CD4-positive, alpha-beta memory T cell (primary cell): Measurements from ENCODE around the gene PACSIN2. TPM values are rescaled to one million over a fixed set of nuclear protein-coding genes. Genes with fewer than 3 reads are reported as not detected.

Experiments
- CTCF ChIA-PET: fragments of 350-600 bp; sonication (Branson Sonifier 250); formaldehyde crosslinking; loops from one replicate; lab custom pipeline; 2021; ENCODE audit warnings: inconsistent platforms; ENCODE audit not compliant: partially characterized antibody; lab: Charles Lee
- POLR2A ChIA-PET: fragments of 350-600 bp; sonication (Branson Sonifier 250); formaldehyde crosslinking; loops from one replicate; lab custom pipeline; 2021; ENCODE audit not compliant: partially characterized antibody; lab: Charles Lee
- DNase-seq, 5 donors: peaks; one replicate each; pipeline versions ENCODE4 v3.0.0 to v3.0.0-alpha.2; 2020 to 2022; ENCODE audit warnings: mixed read lengths in 1 of 5
- H3K27ac ChIP-seq: one replicate; pipeline ENCODE4 v1.7.0; 2013; ENCODE audit warnings: low read depth, low read length
- H3K27me3 ChIP-seq: 2 replicates; pipeline ENCODE4 v1.7.0; 2013; ENCODE audit warnings: mild to moderate bottlenecking, low read length, moderate library complexity; ENCODE audit not compliant: insufficient read depth
- H3K36me3 ChIP-seq: 2 replicates; pipeline ENCODE4 v1.7.0; 2013; ENCODE audit warnings: mild to moderate bottlenecking, low read length, moderate library complexity; ENCODE audit not compliant: insufficient read depth
- H3K4me1 ChIP-seq: 2 replicates; pipeline ENCODE4 v1.7.0; 2013; ENCODE audit warnings: mild to moderate bottlenecking, low read length, moderate library complexity; ENCODE audit not compliant: insufficient read depth
- H3K4me3 ChIP-seq, 2 donors: one replicate each; pipeline ENCODE4 v1.7.0; 2013; ENCODE audit warnings: low read length in 2 of 2, mild to moderate bottlenecking in 1 of 2
- H3K9me3 ChIP-seq, 2 donors: one replicate each; pipeline ENCODE4 v1.7.0; 2013; ENCODE audit warnings: low read length in 2 of 2, control low read depth in 1 of 2; ENCODE audit not compliant: control insufficient read depth in 1 of 2
- H3K27ac Mint-ChIP-seq, 7 donors: one replicate each; pipeline ENCODE4 v1.8.0; 2020 to 2021; ENCODE audit warnings: mixed read lengths in 7 of 7, mild to moderate bottlenecking in 6 of 7, inconsistent platforms in 3 of 7, moderate library complexity in 3 of 7
- H3K27me3 Mint-ChIP-seq, 2 donors: one replicate each; pipeline ENCODE4 v1.8.0; 2020 to 2021; ENCODE audit warnings: mixed read lengths in 2 of 2
- H3K36me3 Mint-ChIP-seq, 2 donors: one replicate each; pipeline ENCODE4 v1.8.0; 2020 to 2021; ENCODE audit warnings: mixed read lengths in 2 of 2, inconsistent platforms in 1 of 2, mild to moderate bottlenecking in 1 of 2
- H3K4me1 Mint-ChIP-seq, 4 donors: one replicate each; pipeline ENCODE4 v1.8.0; 2020 to 2021; ENCODE audit warnings: mixed read lengths in 4 of 4, mild to moderate bottlenecking in 1 of 4
- H3K4me3 Mint-ChIP-seq, 8 donors: one replicate each; pipeline ENCODE4 v1.8.0; 2020 to 2021; ENCODE audit warnings: mixed read lengths in 8 of 8, mild to moderate bottlenecking in 7 of 8, moderate library complexity in 6 of 8, inconsistent platforms in 3 of 8
- H3K9me3 Mint-ChIP-seq, 8 donors: one replicate each; pipeline ENCODE4 v1.8.0; 2020 to 2021; ENCODE audit warnings: mixed read lengths in 8 of 8, mild to moderate bottlenecking in 5 of 8, inconsistent platforms in 3 of 8, moderate library complexity in 1 of 8
- intact Hi-C: fragments of 100-400 bp; cut with micrococcal nuclease; formaldehyde crosslinking; loops from one replicate; pipeline ENCODE4 v1.15.1; 2023
- polyA plus RNA-seq, 2 donors: library from polyadenylated mRNA; unstranded; fragments of 300-500 nt; fragmentation: Illumina TruSeq; gene quantifications; one replicate each; pipeline ENCODE4 v1.2.3, GENCODE V29; 2021
- total RNA-seq, 2 experiments: library from RNA; stranded (reverse); gene quantifications; one replicate each; pipeline ENCODE4 v1.2.3, GENCODE V29; 2021

The PACSIN2 gene
- total and polyA plus RNA-seq, 4 experiments from 2014 or later, result 24.6 to 55.0 (median 45.2) TPM

DNA sequence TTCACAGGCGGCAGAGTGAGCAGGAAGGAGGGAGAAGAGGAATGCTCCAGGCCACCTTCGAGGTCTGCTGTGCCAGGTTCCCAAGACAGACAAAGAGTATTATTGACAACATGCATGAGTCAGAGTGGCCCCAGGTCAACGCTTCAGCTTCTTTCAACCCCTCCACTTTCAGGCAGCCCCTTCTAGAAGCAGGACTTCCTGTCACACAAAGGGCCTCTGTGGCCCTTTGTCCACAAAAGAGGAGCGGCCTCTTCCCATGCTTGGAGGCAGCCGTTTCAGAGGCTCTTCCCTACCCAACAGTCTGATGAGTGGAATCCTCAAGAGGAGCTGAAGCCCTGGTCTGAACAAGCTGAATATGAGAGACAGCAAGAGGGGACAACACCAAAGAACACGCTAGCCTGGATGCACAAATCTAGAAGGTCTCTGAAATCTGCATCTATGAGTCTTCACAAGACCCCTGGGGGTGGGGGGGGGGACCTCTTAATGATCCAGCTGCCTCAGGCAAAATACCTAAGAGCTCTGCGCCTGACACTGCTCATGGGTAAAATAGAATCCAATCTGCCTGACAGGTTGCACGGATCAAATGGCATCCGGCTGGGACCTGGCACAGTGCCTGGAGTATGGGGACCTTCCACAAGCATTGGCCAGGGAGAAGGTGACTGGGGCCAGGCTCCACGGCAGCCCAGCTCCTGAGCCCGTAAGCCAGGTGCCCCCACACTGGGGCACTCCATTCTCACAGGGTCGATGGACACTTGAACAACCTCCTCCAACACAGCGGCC, 67.5 kb downstream of the PACSIN2 start:
- ChIA-PET CTCF (interaction anchor here (0.6 to 2.7 kb wide), 2 partner anchors 80 to 86 kb away, joined by 3 to 6 read pairs; no protein-coding TSS in a partner anchor), POLR2A (no interaction called here)
- DNase-seq, result no peak
- no peaks in the 10 kb centered on the region for H3K36me3 ChIP-seq
- Mint-ChIP-seq H3K36me3 (peaks cover 4 to 6% of the 10 kb centered on the region in 2 donors), H3K4me3 (no peak overlapping the region), H3K27me3 (no peaks in the 10 kb centered on the region), H3K27ac (peak overlapping the region in 5 of 7 donors; percentile 9 to 78 (median 66)), H3K4me1 (peaks cover 40 to 66% (median 58%) of the 10 kb centered on the region in 4 donors), H3K9me3 (no peaks in the 10 kb centered on the region)
- no peaks in the 10 kb centered on the region for H3K9me3 ChIP-seq
- H3K27ac ChIP-seq, result no peak overlapping the region
- no peaks in the 10 kb centered on the region for H3K27me3 ChIP-seq
- no peak overlapping the region for H3K4me3 ChIP-seq
- peaks cover 33% of the 10 kb centered on the region for H3K4me1 ChIP-seq
- intact Hi-C loops, result no loop called here

DNA sequence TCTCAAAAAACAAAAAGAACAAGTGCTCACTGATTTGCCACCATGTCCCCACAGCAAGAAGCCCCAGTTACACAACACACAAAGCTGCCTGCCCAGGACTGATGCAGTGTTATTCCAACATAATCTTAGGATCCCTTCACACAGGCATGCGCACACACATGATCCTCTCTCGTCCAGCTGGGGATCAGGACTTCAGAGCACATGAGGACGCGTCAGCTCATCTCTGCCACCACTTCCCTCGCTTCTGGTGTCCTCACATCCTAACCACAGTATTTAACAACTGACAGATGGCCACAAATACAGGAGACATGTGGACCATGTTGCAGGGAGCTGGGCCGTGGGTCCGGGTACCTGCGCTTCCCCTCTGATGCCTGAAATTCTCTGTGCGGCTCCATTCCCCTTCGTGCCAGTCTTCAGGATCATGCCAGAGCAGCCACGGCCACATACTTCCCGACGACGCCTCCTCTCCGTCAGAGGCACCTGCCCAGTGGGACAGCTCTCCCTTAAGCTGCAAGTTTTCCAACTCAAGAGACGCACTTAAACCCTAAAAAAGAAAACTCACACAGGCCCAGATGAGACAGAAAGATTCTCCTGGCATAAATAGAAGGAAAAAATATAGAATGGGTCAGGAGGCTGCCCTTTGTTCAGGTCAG, 68.3 kb downstream of the PACSIN2 start:
- no peak overlapping the region for H3K4me3 ChIP-seq
- H3K9me3 ChIP-seq, result no peaks in the 10 kb centered on the region
- Mint-ChIP-seq H3K4me1 (peaks cover 37 to 63% (median 53%) of the 10 kb centered on the region in 4 donors), H3K27me3 (no peaks in the 10 kb centered on the region), H3K27ac (peak overlapping the region in 5 of 7 donors; percentile 7 to 70 (median 48)), H3K36me3 (peaks cover 4 to 6% of the 10 kb centered on the region in 2 donors), H3K9me3 (no peaks in the 10 kb centered on the region), H3K4me3 (no peak overlapping the region)
- DNase-seq, result no peak
- ChIA-PET POLR2A (no interaction called here), CTCF (interaction anchor here (0.6 to 2.7 kb wide), 2 partner anchors 79 to 87 kb away, joined by 3 to 6 read pairs; no protein-coding TSS in a partner anchor)
- no peaks in the 10 kb centered on the region for H3K36me3 ChIP-seq
- peaks cover 33% of the 10 kb centered on the region for H3K4me1 ChIP-seq
- no peaks in the 10 kb centered on the region for H3K27me3 ChIP-seq
- no peak overlapping the region for H3K27ac ChIP-seq
- intact Hi-C loops, result no loop called here

DNA sequence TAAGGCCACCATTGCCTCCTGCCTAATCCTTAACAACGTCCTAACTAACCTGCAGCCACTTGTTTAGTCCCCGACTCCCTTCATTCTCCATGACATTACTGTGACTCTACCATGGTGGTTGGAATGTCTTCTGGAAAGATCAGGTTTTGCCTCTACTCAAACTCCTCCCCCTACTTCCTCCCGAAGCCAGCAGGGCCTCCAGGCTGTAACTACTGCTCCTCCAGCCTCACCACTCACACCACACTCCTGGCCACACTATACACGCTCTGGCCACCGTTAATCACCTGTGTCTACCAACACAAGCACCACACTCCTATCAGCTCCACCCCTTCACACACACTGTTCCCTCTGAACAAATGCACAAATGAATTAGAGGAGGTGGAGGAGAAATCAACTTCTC, 69.2 kb downstream of the PACSIN2 start:
- ChIA-PET POLR2A (no interaction called here), CTCF (interaction anchor here (0.6 kb wide), 1 partner anchor 26 kb away, joined by 3 read pairs; no protein-coding TSS in a partner anchor)
- Mint-ChIP-seq H3K4me3 (no peak overlapping the region), H3K36me3 (peaks cover 4 to 6% of the 10 kb centered on the region in 2 donors), H3K9me3 (no peaks in the 10 kb centered on the region), H3K4me1 (peaks cover 39 to 64% (median 52%) of the 10 kb centered on the region in 4 donors), H3K27me3 (no peaks in the 10 kb centered on the region), H3K27ac (peak overlapping the region in 3 of 7 donors; percentile 11 to 68 (median 33))
- Histone ChIP-seq H3K4me1 (peaks cover 33% of the 10 kb centered on the region), H3K27me3 (no peaks in the 10 kb centered on the region), H3K9me3 (no peaks in the 10 kb centered on the region), H3K36me3 (no peaks in the 10 kb centered on the region), H3K4me3 (no peak overlapping the region), H3K27ac (no peak overlapping the region)
- intact Hi-C loops, result no loop called here
- no peak for DNase-seq

DNA sequence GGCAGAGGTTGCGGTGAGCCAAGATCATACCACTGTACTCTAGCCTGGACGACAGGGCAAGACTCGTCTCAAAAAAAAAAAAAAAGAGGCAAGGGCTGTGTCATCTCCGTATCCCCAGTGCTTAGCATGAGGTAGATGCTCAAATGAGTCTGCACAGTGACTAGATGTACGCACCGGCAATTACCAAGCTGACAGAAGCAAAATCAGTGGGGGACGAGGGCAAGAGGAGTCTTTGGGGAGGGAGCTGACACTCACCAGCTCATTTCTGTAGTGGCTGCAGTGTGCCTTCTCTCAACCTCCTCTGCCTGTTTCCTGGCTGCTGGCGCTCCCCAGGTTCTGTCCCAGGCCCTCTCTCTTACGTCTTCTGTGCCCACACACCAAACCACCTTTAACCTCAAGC, 69.9 kb downstream of the PACSIN2 start:
- POLR2A ChIA-PET, result no interaction called here
- peaks cover 38 to 64% (median 54%) of the 10 kb centered on the region in 4 donors for H3K4me1 Mint-ChIP-seq

DNA sequence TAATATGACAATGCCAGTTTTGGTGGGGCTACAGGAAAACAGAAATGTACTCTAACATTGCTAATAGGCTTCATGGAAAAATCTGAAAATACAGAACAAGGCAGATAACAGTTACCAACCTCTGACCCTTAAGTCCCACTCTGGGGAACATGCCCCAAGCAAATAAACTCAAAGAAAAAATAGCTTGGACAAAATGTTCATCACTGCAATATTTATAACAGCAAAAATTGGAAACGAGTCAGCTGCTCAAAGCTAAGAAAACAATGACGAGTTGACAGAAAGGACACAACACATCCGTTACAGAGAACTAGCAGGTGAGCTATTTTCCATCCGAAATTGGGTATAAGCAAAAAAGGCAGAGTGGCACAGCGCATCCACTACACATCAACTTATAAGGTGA, 70.5 kb downstream of the PACSIN2 start:
- no peak for DNase-seq
- no peaks in the 10 kb centered on the region for H3K9me3 Mint-ChIP-seq
- Histone ChIP-seq H3K27ac (no peak overlapping the region), H3K4me3 (no peak overlapping the region), H3K36me3 (no peaks in the 10 kb centered on the region), H3K9me3 (no peaks in the 10 kb centered on the region), H3K4me1 (peaks cover 39% of the 10 kb centered on the region), H3K27me3 (no peaks in the 10 kb centered on the region)
- ChIA-PET POLR2A (no interaction called here), CTCF (no interaction called here)
- H3K4me1 Mint-ChIP-seq, result peaks cover 38 to 64% (median 55%) of the 10 kb centered on the region in 4 donors
- H3K27me3 Mint-ChIP-seq, result no peaks in the 10 kb centered on the region
- intact Hi-C loops, result no loop called here
- H3K4me3 Mint-ChIP-seq, result no peak overlapping the region
- peaks cover 4 to 6% of the 10 kb centered on the region in 2 donors for H3K36me3 Mint-ChIP-seq
- H3K27ac Mint-ChIP-seq, result peak overlapping the region in 1 of 7 donors; percentile 14

More for the DNA sequence above, 69.9 kb downstream of the PACSIN2 start:
- intact Hi-C loops, result no loop called here
- H3K36me3 Mint-ChIP-seq, result peaks cover 4 to 6% of the 10 kb centered on the region in 2 donors
- H3K4me3 ChIP-seq, result no peak overlapping the region
- CTCF ChIA-PET, result interaction anchor here (0.6 kb wide), 1 partner anchor 25 kb away, joined by 3 read pairs; no protein-coding TSS in a partner anchor
- H3K36me3 ChIP-seq, result no peaks in the 10 kb centered on the region
- H3K4me3 Mint-ChIP-seq, result no peak overlapping the region
- H3K9me3 Mint-ChIP-seq, result no peaks in the 10 kb centered on the region
- no peaks in the 10 kb centered on the region for H3K9me3 ChIP-seq
- H3K27ac ChIP-seq, result no peak overlapping the region
- H3K27me3 Mint-ChIP-seq, result no peaks in the 10 kb centered on the region
- no peak for DNase-seq
- no peaks in the 10 kb centered on the region for H3K27me3 ChIP-seq
- peaks cover 38% of the 10 kb centered on the region for H3K4me1 ChIP-seq
- peak overlapping the region in 1 of 7 donors; percentile 68 for H3K27ac Mint-ChIP-seq

DNA sequence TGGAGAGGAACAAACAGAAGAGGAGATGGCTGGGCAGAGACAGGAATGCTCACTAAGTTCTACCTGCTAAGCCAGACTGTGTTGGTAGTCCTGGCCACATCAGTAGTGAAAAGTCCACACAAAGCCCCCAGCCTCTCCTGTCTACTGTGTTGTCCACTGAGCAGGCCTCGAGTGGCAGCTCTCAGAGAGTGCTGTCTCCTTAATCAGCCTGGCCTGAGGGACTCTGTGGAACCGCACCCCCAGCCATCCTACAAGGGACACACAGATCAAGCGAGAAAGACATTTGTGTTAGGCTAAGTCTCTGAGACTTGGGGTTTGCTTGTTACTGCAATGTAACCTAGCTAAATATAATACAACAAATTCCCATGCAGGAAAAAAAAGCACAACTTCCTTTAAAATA, 71.0 kb downstream of the PACSIN2 start:
- H3K4me3 Mint-ChIP-seq, result no peak overlapping the region

DNA sequence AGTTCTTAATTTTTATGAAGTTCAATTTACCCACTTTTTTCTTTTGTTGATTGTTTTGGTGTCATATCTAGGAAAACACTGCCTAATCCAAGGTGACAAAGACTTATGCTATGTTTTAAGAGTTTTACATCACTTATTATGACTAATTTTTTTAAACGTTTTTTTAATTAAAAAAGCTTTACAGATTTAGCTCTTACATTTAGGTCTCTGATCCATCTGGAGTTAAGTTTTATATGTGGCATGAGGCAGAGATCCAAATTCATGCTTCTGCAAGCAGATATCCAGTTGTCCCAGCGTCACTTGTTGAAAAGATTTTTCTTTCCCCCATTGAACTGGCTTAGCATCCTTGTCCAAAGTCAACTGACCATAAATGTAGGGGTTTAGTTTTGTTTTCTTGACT, 72.6 kb downstream of the PACSIN2 start:
- intact Hi-C loops, result no loop called here
- no peaks in the 10 kb centered on the region for H3K27me3 Mint-ChIP-seq
- Histone ChIP-seq H3K27ac (no peak overlapping the region), H3K9me3 (no peaks in the 10 kb centered on the region), H3K4me3 (no peak overlapping the region), H3K4me1 (peaks cover 30% of the 10 kb centered on the region), H3K27me3 (no peaks in the 10 kb centered on the region), H3K36me3 (no peaks in the 10 kb centered on the region)
- no peak overlapping the region for H3K27ac Mint-ChIP-seq
- no peaks in the 10 kb centered on the region for H3K9me3 Mint-ChIP-seq
- ChIA-PET CTCF (no interaction called here), POLR2A (no interaction called here)
- DNase-seq, result no peak
- H3K36me3 Mint-ChIP-seq, result peaks cover 4 to 6% of the 10 kb centered on the region in 2 donors
- peaks cover 34 to 61% (median 52%) of the 10 kb centered on the region in 4 donors for H3K4me1 Mint-ChIP-seq
- H3K4me3 Mint-ChIP-seq, result no peak overlapping the region

More for the DNA sequence above, 71.0 kb downstream of the PACSIN2 start:
- peaks cover 4 to 6% of the 10 kb centered on the region in 2 donors for H3K36me3 Mint-ChIP-seq
- H3K9me3 Mint-ChIP-seq, result no peaks in the 10 kb centered on the region
- no peaks in the 10 kb centered on the region for H3K27me3 Mint-ChIP-seq
- no peak overlapping the region for H3K4me3 ChIP-seq
- no peaks in the 10 kb centered on the region for H3K27me3 ChIP-seq
- no peak for DNase-seq
- intact Hi-C loops, result no loop called here
- H3K9me3 ChIP-seq, result no peaks in the 10 kb centered on the region
- POLR2A ChIA-PET, result no interaction called here
- peaks cover 36% of the 10 kb centered on the region for H3K4me1 ChIP-seq
- peaks cover 34 to 62% (median 52%) of the 10 kb centered on the region in 4 donors for H3K4me1 Mint-ChIP-seq
- H3K27ac Mint-ChIP-seq, result peak overlapping the region in 1 of 7 donors; percentile 14
- no peaks in the 10 kb centered on the region for H3K36me3 ChIP-seq
- CTCF ChIA-PET, result no interaction called here
- H3K27ac ChIP-seq, result no peak overlapping the region
